ENCODE results near the gene IL21R. TPM values are rescaled to one million over a fixed set of nuclear protein-coding genes. Genes with fewer than 3 reads are reported as not detected.

Gene IL21R
- total RNA-seq, 1 donor from 2014 or later: 72.3 TPM

DNA sequence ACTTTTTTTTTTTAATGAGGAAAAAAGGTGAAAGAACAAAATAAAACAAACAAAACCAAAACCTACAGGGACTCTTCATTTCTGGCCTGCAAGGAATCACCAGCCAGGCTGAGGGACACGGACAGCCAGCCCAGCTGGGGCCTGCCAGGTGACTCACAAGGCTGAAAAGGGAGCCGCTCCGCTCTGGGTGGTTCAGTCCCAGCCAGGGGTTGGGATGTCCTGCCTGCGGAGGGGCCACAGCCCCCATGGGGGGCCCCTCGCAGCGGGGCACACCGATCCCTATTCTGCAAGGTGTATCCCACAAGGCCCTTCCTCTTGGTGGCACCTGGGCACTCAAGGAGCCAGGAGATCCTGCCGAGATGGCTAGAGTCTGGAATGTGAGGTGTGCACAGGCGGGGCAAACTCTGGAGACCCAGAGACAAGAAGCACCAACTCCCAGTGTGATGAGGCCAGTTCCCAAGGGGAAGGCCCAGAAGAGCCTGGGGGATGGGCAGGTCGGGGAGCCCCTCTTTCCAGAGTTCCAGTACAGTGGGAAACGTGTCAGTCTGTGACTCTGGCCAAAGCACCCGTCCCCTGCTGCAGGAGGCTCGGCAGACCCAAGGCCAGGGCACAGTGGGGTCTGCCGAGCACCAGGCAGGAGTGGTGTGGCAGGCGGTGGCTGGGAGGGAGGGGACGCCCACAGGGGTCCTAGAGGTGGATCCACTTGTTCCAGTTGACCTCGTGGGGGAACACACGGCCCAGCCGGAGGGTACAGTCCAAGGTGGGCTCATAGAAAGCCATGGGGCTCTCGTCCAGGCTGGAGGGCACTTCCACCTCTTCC is 58.9 kb downstream of the IL21R start:
- intact Hi-C loops (cut with micrococcal nuclease): no loop called here

DNA sequence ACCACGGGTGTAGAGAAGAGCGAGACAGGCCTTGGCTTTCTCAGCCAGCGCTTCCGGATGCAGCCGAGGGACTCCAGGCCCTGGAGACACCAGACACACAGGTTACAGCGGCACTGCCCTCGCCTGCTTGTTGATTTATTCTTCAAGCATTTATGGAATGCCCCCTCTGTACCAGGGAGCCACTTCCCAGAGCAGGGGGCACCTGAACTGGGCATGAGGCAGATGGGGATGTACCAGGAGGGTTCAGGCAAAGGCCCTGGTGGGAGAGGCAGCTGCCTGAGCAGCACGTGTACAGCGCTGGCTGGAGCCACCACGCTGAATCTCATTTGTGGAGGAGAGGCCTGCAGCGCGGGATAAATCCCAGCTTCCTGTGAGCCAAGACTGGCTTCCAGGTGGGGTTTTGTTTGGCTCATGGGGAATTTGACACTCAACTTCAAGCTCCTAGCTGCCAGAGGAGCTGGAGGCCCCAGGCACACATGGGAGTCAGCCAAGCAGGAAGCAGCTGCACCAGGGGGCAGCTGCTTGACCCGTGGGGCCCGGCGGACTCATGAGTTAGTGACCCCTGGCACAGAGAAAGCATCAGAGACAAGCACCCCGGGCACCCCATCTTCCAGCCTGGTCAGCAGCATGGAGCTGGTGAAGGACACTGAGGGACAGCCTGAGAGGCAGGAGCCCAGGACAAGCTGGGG is 59.7 kb downstream of the IL21R start:
- intact Hi-C loops (cut with micrococcal nuclease): no loop called here

- intact Hi-C loops (cut with micrococcal nuclease): no loop called here
These were observed 60.3 kb downstream of the IL21R start for GRCh38 chr16:27462200-27462845.

- intact Hi-C loops (cut with micrococcal nuclease): no loop called here
These were observed 61.1 kb downstream of the IL21R start for GRCh38 chr16:27462846-27463682.

- intact Hi-C loops (cut with micrococcal nuclease): no loop called here
These were observed 62.0 kb downstream of the IL21R start for GRCh38 chr16:27463741-27464591.

GRCh38 chr16:27464626-27465482 is 62.9 kb downstream of the IL21R start:
- intact Hi-C loops (cut with micrococcal nuclease): no loop called here

DNA sequence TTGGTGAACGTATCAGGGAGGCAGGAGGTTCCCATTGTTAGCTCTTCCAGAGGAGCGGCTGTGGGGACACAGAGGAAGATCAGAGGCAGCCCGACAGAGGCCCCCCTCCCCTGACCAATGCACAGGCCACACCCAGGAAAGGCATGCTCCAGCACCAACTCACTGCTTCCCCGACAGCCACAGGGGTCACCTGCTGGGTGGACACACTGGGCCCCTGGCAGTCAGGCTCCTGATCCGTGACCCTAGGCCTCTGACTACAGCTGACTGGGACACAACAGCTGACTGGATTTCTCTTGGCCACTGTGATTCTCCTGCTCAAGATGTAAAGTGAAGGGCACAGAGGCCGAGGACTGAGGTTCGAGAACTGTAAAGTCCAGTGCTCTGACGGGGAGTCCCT is 63.5 kb downstream of the IL21R start:
- intact Hi-C loops (cut with micrococcal nuclease): no loop called here

DNA sequence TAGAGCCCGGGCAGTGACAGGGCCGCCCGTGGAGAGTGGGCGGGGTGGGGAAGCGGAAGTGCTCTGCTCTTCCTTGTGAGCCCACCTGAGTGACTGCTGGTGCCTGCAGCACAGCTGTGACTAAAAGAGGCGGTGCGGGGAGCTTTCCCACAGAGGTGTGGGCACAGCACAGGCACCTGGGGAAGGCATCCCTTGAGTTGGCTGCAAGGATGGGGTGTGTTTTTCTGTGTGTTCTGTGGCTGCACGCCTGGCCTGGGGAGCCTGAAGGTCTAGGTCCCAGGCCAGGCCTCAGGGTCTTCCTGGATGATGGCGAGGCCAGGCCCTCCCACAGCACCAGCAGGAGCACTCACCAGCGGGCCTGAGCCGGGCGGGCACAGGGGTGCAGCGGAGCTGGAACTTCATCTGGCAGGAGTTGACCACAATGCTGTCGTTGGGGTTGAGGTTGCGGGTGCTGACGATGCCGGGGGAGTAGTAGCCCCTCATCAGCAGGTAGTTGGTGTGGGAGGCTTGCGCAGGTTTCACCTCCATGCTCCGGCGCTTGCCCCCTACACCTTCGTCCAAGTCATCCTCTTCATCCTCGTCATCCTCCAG is 67.1 kb downstream of the IL21R start:
- intact Hi-C loops (cut with micrococcal nuclease): no loop called here

DNA sequence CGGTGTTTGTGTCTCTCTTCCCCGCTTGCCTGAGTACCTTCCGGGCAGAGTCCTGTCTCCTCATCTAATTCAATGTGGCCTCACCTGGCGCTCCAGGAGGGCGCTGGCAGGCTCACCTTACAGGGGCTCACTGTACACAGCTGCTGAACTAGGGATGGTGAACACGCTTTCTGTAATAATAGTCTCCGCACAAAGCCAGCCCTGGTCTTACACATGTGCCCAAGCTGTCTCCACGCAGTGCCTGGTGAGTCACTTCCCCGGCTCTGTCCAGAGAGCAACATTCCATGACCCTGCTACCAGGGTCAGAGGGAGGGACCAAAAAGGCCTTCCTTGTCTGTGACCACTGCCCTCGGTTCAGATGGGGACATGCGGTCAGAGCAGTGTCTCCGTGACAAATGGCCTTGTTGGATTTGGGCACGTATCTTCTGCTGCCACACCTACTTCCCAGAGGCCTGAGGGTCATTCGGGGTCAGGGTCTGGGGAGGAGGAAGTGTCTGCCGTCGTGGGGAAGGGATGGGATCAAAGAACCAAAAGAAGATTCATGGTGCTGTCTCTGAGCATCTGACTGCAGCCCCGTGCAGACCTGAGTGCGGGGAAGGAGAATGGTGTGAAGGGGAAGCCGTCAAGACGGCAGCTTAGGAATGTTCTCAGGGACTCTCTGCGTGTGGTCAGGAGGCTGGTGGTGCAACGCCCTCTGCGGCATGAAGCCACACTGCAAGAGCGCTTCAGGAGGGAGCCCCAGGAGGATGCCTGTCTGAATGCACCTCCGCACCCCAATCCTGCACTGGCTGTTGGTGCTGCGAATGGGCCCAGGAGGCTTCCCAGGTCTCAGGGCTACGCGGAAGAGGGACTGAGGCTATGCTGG is 68.8 kb downstream of the IL21R start:
- intact Hi-C loops (cut with micrococcal nuclease): no loop called here

GRCh38 chr16:27471661-27472060 is 69.7 kb downstream of the IL21R start:
- intact Hi-C loops (cut with micrococcal nuclease): no loop called here

GRCh38 chr16:27472091-27473020 is 70.4 kb downstream of the IL21R start:
- intact Hi-C loops (cut with micrococcal nuclease): no loop called here

DNA sequence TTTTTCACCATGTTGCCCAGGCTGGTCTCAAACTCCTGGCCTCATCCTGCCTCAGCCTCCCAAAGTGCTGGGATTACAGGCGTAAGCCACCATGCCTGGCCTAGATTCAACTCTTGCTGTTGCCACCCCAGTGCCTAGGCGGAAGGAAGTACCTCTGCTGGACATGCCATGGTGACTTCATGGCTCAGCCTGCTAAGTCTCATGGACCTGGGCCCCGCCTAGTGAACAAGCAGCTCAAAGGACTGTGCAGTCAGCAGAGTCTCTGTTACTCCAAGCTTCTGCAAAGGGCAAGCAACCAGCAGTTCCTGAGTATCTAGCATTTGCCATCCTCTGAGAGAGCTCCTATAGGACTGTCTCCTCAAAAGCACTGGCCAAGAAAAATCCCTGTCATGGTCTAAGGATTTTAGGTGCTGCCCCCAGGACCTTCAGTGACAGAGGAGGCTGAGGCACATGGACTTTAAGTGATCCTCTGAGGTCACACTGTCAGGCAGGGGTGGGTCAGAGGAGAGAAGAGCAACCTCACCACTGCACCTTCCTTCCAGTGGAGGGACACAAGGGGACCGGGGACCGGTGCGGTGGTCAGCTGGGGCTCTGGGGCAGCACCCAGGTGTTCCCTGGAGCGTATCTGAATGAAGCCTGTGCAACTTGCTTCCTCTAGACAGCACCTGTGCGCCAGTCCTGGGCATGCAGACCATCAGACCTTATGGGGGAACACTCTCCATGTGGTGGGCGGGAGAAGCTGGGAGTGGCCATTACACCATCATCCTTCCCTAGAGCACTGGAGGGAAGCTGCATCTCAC is 71.3 kb downstream of the IL21R start:
- intact Hi-C loops (cut with micrococcal nuclease): no loop called here

DNA sequence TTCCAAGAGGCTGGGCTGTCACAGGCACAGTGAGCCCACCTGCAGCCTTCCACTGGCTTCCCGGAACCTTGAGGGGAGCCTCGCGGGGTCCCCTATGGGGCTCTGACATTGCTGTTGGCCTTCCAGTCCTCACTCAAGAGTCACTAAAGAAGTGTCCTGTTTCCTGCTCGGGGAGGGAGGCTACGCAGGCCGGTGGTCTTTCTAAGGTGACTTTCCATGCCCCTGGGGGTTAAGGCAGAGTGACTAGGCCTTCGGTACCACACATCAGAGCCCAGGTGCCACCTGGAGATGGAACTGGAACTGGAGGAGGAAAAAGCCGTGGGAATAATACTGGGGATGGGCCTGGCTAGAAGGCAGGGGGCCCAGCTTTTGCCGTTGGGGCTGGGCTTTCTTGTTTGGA is 72.1 kb downstream of the IL21R start:
- intact Hi-C loops (cut with micrococcal nuclease): no loop called here

DNA sequence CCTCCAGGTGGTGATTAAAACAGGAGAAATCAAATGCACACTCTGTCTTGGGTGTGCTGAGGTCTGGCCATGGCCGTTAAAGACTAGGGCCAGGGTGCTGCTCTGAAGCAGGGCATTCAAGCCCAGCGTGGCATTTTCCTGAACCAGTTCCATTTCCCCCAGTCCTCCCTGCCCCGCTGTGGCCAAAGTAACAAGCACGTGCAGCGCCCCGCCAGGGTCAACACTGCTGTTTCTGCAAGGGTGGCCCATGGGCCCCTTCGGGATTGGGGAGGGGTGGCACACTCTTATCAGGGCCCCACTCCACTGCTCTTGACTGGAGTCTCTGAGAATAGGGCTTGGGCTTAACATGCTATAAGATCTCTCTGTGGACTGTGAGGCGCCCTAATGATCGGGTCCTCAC is 72.9 kb downstream of the IL21R start:
- intact Hi-C loops (cut with micrococcal nuclease): no loop called here

DNA sequence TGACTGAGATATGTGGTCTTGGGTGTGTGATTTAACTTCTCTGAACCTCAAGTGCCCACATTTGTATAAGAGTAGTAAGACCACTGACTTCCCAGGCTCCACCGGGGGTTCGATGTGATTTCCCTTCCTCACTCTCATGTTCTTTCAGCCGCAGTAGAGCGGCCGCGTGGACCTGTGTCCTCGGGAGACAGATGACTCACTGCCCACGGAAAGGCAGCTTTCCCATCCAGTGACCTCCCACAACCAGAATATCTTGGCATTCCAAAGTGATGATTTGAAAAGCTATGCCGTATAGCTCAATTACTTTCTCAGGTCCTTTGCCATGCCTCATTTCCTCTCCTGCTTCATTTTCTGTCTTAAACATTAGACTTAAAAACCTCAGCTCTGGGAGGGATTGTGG is 73.6 kb downstream of the IL21R start:
- intact Hi-C loops (cut with micrococcal nuclease): no loop called here

GRCh38 chr16:27476240-27476639 is 74.3 kb downstream of the IL21R start:
- intact Hi-C loops (cut with micrococcal nuclease): no loop called here
